ENCODE measurements around the gene ZCCHC3.
"Not testable (repeated sequence)": the region's sequence is repeated elsewhere in the genome, so short reads cannot be mapped to it uniquely, and the experiment has no call there.

The ZCCHC3 gene

GRCh38 chr20:297098-297924, at the start of gene ZCCHC3:
TSS of gene ZCCHC3 (plus strand) at chr20:297570. CDS start at chr20:297587, 17 bp downstream.
- peak; percentile 86 for DNase-seq

DNA sequence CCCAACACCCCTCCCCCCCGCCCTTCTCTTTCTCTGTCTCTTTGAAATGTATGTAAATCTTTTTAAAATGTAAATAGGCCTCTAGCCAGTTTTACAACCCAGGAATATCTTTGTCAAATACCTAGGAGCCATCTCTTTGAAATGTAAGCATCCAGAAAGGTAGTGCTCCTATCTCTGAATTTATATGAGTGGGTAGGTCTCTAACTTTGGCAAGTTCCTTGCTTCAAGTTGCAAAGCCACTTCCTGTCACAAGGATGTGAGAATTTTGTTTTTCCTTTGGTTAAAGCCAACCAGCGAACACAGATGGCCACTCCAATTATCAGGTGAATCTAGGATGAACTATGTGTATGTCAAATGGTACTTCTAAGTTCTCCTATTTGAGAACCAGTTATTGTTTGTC, 46.0 kb upstream of the ZCCHC3 start:
- no peak for DNase-seq

GRCh38 chr20:252801-253200, 44.6 kb upstream of the ZCCHC3 start:
- no peak for DNase-seq

- not testable (repeated sequence) for DNase-seq
Measured at GRCh38 chr20:253447-253846, 43.9 kb upstream of the ZCCHC3 start.

DNA sequence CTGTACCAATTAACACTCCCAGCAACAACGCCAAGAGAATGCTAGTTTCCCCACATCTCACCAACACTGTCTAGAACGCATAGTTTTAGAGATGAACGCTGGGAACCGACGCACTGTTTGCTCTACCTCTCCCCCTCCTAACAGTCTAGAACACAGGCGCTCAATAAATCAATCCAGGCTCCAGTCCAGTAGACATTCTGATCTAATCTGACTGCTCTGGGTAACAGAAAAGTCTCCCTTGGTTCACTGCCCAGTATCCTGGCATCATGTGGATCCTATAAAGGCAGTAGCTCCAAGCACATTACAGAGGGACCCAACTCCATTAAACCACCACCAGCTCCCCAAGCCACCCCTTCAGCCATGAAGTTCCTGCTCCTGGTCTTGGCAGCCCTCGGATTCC, 40.0 kb upstream of the ZCCHC3 start, which contains the start of gene DEFB132:
DEFB132 (plus strand) TSS at position 306 of the 400 bp plus-strand sequence; CDS start at position 361, 55 bp downstream.
- no peak for DNase-seq

DNA sequence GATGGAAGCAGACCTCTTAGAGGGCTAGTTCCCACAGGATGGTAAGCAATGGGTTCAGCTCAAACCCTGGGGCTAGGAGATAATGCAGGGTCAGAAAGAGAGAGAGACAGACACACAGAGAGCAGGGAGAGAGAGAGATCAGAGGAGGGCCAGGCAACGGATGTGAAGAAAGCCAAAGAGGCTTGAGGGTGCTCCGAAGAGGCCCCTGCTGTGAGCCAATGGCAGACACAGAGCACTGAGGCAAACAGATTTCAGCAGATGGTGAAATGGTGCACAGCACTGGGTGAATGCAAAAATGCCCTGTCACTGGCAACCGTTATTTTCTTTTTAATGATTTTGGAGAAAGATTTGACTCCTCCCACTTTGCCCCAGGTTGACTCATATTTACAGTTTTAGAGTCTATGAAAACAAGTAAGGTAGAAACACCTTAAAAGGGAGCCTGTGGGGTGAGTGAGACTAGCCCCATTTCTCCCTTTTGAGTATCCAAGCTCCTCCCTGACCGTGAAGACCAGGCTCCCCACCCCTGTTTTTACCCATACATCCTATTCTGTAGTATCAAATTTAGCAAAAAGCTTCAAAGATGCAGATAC, 39.0 kb upstream of the ZCCHC3 start:
- no peak for DNase-seq

GRCh38 chr20:258963-259362, 38.4 kb upstream of the ZCCHC3 start:
- no peak for DNase-seq

DNA sequence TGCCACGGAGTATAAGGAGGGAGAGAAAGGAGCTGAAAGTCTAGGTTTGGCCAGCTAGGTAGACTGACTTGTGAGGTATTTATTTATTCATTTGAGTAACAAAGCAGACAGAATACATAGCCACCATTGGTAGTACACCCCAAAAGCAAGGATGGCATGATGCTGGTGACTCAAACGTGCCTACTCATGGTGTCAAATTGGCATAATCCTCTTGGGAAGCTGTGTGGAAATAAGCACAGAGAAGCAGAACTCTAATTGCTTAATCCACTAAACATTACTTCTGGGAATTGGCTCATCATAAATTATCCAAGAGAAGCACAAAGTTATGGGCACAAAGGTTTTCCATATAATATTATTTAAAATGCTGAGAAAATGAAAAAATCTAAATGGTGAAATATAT, 37.4 kb upstream of the ZCCHC3 start:
- DNase-seq = no peak

DNA sequence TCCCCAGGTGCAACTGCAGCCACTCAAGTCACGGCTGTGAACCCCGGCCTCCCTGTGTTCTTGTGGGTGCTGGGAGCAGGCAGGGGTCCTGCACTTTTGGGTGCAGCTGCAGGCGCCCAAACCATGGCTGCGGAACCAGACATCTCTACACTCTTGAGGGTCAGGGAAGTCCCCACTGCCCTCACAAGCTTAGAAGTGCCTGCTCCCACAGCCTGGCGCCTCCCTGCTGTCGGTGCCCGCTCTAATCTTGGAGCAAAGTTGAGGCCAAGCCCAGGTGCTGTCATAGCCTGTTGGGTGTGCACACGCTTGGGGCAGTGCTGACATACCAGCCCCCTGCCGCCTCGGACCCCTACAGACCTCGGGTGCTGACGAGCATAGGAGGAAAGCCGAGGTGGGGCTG, 33.7 kb upstream of the ZCCHC3 start:
- no peak for DNase-seq

DNA sequence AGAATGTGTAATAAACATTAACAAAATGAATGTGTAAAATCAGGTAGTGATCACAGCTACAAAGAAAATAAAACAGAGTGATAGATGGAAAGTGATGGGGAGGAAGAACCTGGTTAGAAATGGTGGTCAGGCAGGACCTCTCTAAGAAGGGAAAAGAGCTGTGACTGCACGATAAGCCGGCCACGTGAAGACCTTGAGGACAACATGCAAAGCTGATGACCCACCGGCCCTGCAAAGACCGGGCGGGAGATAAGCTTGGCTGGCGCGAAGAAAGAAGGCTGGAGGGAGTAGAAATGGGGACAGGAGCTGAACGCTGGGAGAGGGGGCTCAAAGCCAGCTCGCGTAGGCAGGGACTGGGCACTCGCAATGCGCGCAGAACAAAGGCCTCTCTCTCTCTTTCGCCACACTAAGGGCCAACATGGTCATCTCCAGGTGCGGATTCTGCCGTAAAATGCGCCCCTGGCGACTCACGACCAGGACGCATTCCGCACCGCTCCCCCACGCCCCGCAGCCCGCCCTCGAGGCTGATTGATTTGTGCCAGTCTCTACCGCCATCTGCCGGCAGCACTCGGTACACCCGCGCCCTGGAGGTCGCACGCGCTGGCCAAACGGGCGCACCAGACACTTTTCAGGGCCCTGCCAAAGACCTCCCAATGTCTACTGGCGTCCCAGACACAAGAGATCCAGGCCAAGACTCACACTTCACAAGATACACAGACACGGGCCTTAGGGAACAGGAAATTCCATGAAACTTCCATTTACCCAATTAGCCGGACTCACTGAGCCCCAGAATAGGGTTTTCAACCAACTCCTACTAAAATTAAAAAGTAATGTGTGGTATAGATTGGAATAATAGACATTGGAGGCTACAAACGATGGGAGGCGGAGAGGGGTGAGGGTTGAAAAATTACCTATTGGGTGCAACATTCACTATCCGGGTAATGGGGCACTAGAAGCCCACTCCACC, 30.5 kb upstream of the ZCCHC3 start:
- DNase-seq = peak; percentile 70

GRCh38 chr20:270517-270916, 26.9 kb upstream of the ZCCHC3 start:
- DNase-seq = no peak

DNA sequence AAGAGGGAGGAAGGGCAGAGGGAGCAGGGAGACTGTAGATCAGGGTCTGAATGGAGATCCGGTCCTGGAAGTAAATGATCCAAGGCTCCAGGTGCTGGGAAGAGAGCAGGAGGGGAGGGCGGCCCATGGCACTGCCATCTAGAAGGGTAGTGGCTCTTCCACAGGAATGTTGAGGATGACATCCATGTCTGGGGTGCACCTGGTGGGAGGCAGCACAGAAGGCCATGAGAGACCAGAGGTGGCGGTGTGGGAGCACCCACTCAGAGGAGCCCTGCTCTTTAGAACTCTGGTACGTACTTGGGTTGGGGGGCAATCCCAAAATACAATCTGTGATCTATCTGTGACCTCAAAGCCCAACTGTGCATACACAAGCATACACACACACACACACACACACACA, 26.3 kb upstream of the ZCCHC3 start:
- DNase-seq = no peak

DNA sequence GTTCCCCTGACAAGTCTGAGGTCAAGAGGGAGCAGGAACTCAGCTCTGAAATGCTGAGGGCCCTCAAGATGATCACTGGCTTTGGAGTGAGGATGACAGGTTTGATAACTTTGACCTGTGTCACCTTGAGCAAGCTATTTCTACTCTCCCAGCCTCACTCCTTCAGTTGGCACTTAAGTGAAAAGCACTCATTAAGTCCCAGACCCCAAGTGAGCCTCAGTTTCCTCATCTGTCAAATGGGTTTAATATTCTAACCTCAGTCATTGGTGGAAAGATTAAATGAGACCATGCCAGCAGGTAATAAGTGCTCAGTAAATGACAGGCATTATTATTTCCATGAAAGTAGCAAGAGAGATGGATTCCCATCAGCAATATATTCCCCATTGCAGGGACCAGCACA, 25.8 kb upstream of the ZCCHC3 start:
- no peak for DNase-seq

DNA sequence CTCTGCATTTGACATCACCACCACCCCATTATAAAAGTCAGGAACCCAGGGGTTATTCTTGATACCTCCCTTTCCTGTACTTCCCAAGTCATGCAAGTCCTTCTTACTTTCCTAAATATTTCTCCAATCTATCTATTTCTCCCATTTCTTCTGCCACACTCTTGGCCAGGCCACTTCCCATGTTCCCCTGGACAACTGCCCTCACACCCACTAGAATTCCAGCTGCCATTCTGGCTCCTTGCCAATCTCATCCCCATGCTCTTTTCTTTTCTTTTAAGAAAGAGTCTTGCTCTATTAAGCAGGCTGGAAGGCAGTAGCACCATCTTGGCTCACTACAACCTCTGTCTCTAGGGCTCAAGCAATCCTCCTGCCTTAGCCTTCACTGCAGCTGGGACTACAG, 24.7 kb upstream of the ZCCHC3 start:
- no peak for DNase-seq

DNA sequence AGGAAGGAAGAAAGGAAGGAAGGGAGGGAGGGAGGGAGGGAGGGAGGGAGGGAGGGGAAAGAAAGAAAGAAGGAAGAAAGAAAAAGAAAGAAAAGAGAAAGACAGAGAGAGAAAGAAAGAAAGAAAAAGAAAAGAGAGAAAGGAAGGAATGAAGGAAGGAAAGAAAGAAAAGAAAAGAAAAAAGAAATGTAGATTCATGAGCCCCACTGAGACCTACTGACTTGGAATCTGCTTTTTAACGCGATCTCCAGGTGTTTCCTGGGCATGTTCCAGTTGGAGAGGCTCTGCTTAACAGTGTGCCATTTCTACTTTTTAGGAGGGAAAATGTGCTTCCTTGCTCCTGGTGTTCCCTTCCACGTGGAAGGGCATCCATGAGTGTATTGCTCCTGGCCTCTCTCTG, 23.5 kb upstream of the ZCCHC3 start:
- DNase-seq = no peak

GRCh38 chr20:275791-276190, 21.6 kb upstream of the ZCCHC3 start:
- DNase-seq = no peak

GRCh38 chr20:276620-277495, 20.5 kb upstream of the ZCCHC3 start:
- no peak for DNase-seq

- no peak for DNase-seq
Measured at GRCh38 chr20:277496-277781, 19.9 kb upstream of the ZCCHC3 start.

- DNase-seq = no peak
Measured at GRCh38 chr20:278181-278580, 19.2 kb upstream of the ZCCHC3 start.

GRCh38 chr20:278607-279571, 18.5 kb upstream of the ZCCHC3 start:
- no peak for DNase-seq

GRCh38 chr20:284172-284571, 13.2 kb upstream of the ZCCHC3 start:
- no peak for DNase-seq

All from GOT3 (cell line).